ENCODE measurements around the gene PRKG1.

Gene PRKG1

DNA sequence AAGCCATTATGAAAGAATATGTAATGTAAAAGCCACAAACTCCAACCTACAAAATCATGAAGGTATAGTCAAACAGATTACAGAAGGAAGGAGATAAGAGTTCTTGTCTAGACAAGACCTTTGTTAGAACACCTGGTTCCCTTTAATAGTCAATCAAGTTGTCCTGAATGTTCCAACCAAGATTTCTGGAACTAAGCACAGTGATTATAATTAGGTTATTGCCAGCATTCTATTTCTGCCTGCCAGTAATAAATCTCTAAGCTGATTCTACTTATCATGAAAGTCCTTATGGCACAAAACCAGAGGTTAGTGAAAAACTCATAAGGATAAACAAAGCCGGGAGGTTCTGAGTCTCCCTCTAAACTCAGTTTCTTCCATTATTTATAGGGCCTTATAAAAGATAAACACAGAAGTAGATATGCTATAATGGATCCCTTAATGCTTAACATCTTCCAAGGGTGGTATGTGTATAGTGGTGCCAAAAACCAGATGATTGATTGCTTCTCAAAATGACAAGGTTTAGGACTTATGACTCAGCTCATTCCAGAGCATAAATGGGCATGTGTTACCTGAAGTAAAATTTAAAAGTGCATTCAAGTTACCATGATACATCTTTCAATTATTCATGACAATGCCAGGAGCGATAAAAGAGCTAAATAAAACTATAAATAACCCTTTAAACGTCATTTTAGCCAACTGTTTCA, 387.9 kb downstream of the PRKG1 start:
- WGBS (ENCODE audit: extremely low coverage, insufficient coverage, insufficient read length): no CpG with 5 or more reads among the region's 3 CpGs
- no peaks in the 10 kb centered on the region for H3K79me2 ChIP-seq (ENCODE audit: control insufficient read depth, insufficient read depth, low read length, poor library complexity)

DNA sequence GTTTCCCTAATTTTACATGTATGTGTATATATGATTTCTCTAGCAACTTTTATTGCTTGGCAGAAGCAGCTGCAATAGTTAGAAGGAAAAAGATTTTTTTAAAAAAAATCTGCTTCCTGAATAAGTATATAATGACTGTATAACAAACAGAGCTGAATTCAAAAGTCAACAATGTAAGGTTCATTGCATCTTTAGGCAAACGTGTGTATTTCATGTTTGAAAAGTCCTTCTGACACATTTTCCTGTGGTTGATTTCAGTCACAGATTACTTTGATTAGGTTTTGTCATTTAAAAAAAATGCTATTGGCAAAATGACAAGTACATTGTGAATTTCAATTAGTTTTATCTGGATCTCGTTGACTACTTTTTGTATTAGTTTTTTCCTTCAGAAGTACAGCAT, 394.1 kb downstream of the PRKG1 start:
- no peak overlapping the region for H2AFZ ChIP-seq (ENCODE audit: insufficient read depth, low read length, poor library complexity)
- no peaks in the 10 kb centered on the region for H3K79me2 ChIP-seq (ENCODE audit: control insufficient read depth, insufficient read depth, low read length, poor library complexity)
- H4K8ac ChIP-seq (ENCODE audit: low read depth, low read length): no peak overlapping the region
- no peak overlapping the region for H3K4ac ChIP-seq (ENCODE audit: low read depth, low read length)
- no peaks in the 10 kb centered on the region for H3K27me3 ChIP-seq (ENCODE audit: insufficient read depth, low read length)
- H3K4me2 ChIP-seq (ENCODE audit: low read length): no peak overlapping the region
- H2BK5ac ChIP-seq (ENCODE audit: low read depth, low read length, poor library complexity): no peak overlapping the region
- no peak overlapping the region for H3K27ac ChIP-seq (ENCODE audit: low read depth, low read length)
- H3K4me3 ChIP-seq (ENCODE audit: low read depth, low read length): no peak overlapping the region
- no peak overlapping the region for H4K12ac ChIP-seq (ENCODE audit: low read depth, low read length)
- no peaks in the 10 kb centered on the region for H3K4me1 ChIP-seq (ENCODE audit: control insufficient read depth in 1 of 2, insufficient read depth in 2 of 2, low read length in 2 of 2)
- no peak overlapping the region for H3K9ac ChIP-seq (ENCODE audit: low read length)
- no peak overlapping the region for H3K23ac ChIP-seq (ENCODE audit: low read length)
- no peak overlapping the region for H4K91ac ChIP-seq (ENCODE audit: low read depth, low read length)
- H2AK5ac ChIP-seq (ENCODE audit: low read length): no peak overlapping the region
- no peak overlapping the region for H2BK12ac ChIP-seq (ENCODE audit: low read length)
- no peaks in the 10 kb centered on the region for H3K9me3 ChIP-seq (ENCODE audit: insufficient read depth, low read depth, low read length)
- no peak overlapping the region for H3K18ac ChIP-seq (ENCODE audit: low read length)
- WGBS (ENCODE audit: extremely low coverage, insufficient coverage, insufficient read length): no CpG with 5 or more reads among the region's 2 CpGs
- H3K36me3 ChIP-seq (ENCODE audit: control insufficient read depth in 1 of 2, insufficient read depth in 2 of 2, low read length in 2 of 2): no peaks in the 10 kb centered on the region
- no peak overlapping the region for H2BK120ac ChIP-seq (ENCODE audit: insufficient read depth, low read length, poor library complexity)
- no peaks in the 10 kb centered on the region for H3K79me1 ChIP-seq (ENCODE audit: low read length)
- H3K14ac ChIP-seq (ENCODE audit: low read length): no peak overlapping the region
- no peak for DNase-seq

More for the DNA sequence above, 387.9 kb downstream of the PRKG1 start:
- H4K91ac ChIP-seq (ENCODE audit: low read depth, low read length): no peak overlapping the region
- no peak for DNase-seq
- H3K27me3 ChIP-seq (ENCODE audit: insufficient read depth, low read length): no peaks in the 10 kb centered on the region
- H3K14ac ChIP-seq (ENCODE audit: low read length): no peak overlapping the region
- no peak overlapping the region for H3K4ac ChIP-seq (ENCODE audit: low read depth, low read length)
- H3K79me1 ChIP-seq (ENCODE audit: low read length): no peaks in the 10 kb centered on the region
- no peaks in the 10 kb centered on the region for H3K4me1 ChIP-seq (ENCODE audit: control insufficient read depth in 1 of 2, insufficient read depth in 2 of 2, low read length in 2 of 2)
- H3K9ac ChIP-seq (ENCODE audit: low read length): no peak overlapping the region
- H4K12ac ChIP-seq (ENCODE audit: low read depth, low read length): no peak overlapping the region
- H3K18ac ChIP-seq (ENCODE audit: low read length): no peak overlapping the region
- H2AK5ac ChIP-seq (ENCODE audit: low read length): no peak overlapping the region
- H3K27ac ChIP-seq (ENCODE audit: low read depth, low read length): no peak overlapping the region
- no peaks in the 10 kb centered on the region for H3K36me3 ChIP-seq (ENCODE audit: control insufficient read depth in 1 of 2, insufficient read depth in 2 of 2, low read length in 2 of 2)
- H3K23ac ChIP-seq (ENCODE audit: low read length): no peak overlapping the region
- no peak overlapping the region for H4K8ac ChIP-seq (ENCODE audit: low read depth, low read length)
- H3K4me2 ChIP-seq (ENCODE audit: low read length): no peak overlapping the region
- H3K9me3 ChIP-seq (ENCODE audit: insufficient read depth, low read depth, low read length): no peaks in the 10 kb centered on the region
- H2AFZ ChIP-seq (ENCODE audit: insufficient read depth, low read length, poor library complexity): no peak overlapping the region
- no peak overlapping the region for H3K4me3 ChIP-seq (ENCODE audit: low read depth, low read length)
- no peak overlapping the region for H2BK5ac ChIP-seq (ENCODE audit: low read depth, low read length, poor library complexity)
- no peak overlapping the region for H2BK12ac ChIP-seq (ENCODE audit: low read length)
- no peak overlapping the region for H2BK120ac ChIP-seq (ENCODE audit: insufficient read depth, low read length, poor library complexity)

DNA sequence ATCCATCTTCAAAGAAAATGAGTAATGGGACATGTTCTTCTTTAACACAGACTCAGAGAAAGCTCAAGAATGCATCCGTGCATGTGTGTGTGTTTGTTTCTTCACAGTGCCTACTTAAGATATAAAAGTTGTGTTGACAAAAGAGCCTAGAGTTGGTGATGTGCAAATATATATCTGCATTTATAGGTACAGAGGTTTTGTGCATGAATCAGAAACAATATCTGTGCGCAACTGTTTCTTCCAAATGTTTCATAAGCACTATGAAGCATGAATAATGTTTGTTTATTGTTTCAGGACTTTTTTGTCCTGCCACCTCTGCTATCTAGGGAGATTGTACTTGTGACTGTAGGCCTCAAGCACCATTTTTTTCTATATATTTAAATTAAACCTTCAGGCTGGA, 395.4 kb downstream of the PRKG1 start:
- Histone ChIP-seq H3K4me1 (ENCODE audit: control insufficient read depth in 1 of 2, insufficient read depth in 2 of 2, low read length in 2 of 2) (no peaks in the 10 kb centered on the region), H4K91ac (ENCODE audit: low read depth, low read length) (no peak overlapping the region), H3K27me3 (ENCODE audit: insufficient read depth, low read length) (no peaks in the 10 kb centered on the region), H3K4me2 (ENCODE audit: low read length) (no peak overlapping the region), H2AK5ac (ENCODE audit: low read length) (no peak overlapping the region), H2AFZ (ENCODE audit: insufficient read depth, low read length, poor library complexity) (no peak overlapping the region), H3K36me3 (ENCODE audit: control insufficient read depth in 1 of 2, insufficient read depth in 2 of 2, low read length in 2 of 2) (no peaks in the 10 kb centered on the region), H3K79me1 (ENCODE audit: low read length) (no peaks in the 10 kb centered on the region), H3K14ac (ENCODE audit: low read length) (no peak overlapping the region), H3K79me2 (ENCODE audit: control insufficient read depth, insufficient read depth, low read length, poor library complexity) (no peaks in the 10 kb centered on the region), H2BK12ac (ENCODE audit: low read length) (no peak overlapping the region), H3K9me3 (ENCODE audit: insufficient read depth, low read depth, low read length) (no peaks in the 10 kb centered on the region), H3K4me3 (ENCODE audit: low read depth, low read length) (no peak overlapping the region), H3K23ac (ENCODE audit: low read length) (no peak overlapping the region), H2BK120ac (ENCODE audit: insufficient read depth, low read length, poor library complexity) (no peak overlapping the region), H3K18ac (ENCODE audit: low read length) (no peak overlapping the region), H3K27ac (ENCODE audit: low read depth, low read length) (no peak overlapping the region), H3K9ac (ENCODE audit: low read length) (no peak overlapping the region), H4K8ac (ENCODE audit: low read depth, low read length) (no peak overlapping the region), H3K4ac (ENCODE audit: low read depth, low read length) (no peak overlapping the region), H4K12ac (ENCODE audit: low read depth, low read length) (no peak overlapping the region), H2BK5ac (ENCODE audit: low read depth, low read length, poor library complexity) (no peak overlapping the region)
- DNase-seq: no peak
- WGBS (ENCODE audit: extremely low coverage, insufficient coverage, insufficient read length): no CpG with 5 or more reads among the region's 2 CpGs

- Histone ChIP-seq H4K91ac (ENCODE audit: low read depth, low read length) (no peak overlapping the region), H2BK120ac (ENCODE audit: insufficient read depth, low read length, poor library complexity) (no peak overlapping the region), H3K27ac (ENCODE audit: low read depth, low read length) (no peak overlapping the region), H2BK5ac (ENCODE audit: low read depth, low read length, poor library complexity) (no peak overlapping the region), H4K12ac (ENCODE audit: low read depth, low read length) (no peak overlapping the region), H3K14ac (ENCODE audit: low read length) (no peak overlapping the region), H3K4ac (ENCODE audit: low read depth, low read length) (no peak overlapping the region), H3K18ac (ENCODE audit: low read length) (no peak overlapping the region), H3K79me1 (ENCODE audit: low read length) (no peaks in the 10 kb centered on the region), H3K27me3 (ENCODE audit: insufficient read depth, low read length) (no peaks in the 10 kb centered on the region), H3K9ac (ENCODE audit: low read length) (no peak overlapping the region), H2AK5ac (ENCODE audit: low read length) (no peak overlapping the region), H2BK12ac (ENCODE audit: low read length) (no peak overlapping the region), H3K9me3 (ENCODE audit: insufficient read depth, low read depth, low read length) (no peaks in the 10 kb centered on the region), H3K4me1 (ENCODE audit: control insufficient read depth in 1 of 2, insufficient read depth in 2 of 2, low read length in 2 of 2) (no peaks in the 10 kb centered on the region), H3K79me2 (ENCODE audit: control insufficient read depth, insufficient read depth, low read length, poor library complexity) (no peaks in the 10 kb centered on the region), H4K8ac (ENCODE audit: low read depth, low read length) (no peak overlapping the region), H2AFZ (ENCODE audit: insufficient read depth, low read length, poor library complexity) (no peak overlapping the region), H3K23ac (ENCODE audit: low read length) (no peak overlapping the region), H3K36me3 (ENCODE audit: control insufficient read depth in 1 of 2, insufficient read depth in 2 of 2, low read length in 2 of 2) (no peaks in the 10 kb centered on the region), H3K4me2 (ENCODE audit: low read length) (no peak overlapping the region), H3K4me3 (ENCODE audit: low read depth, low read length) (no peak overlapping the region)
- WGBS (ENCODE audit: extremely low coverage, insufficient coverage, insufficient read length): no CpG with 5 or more reads among the region's 4 CpGs
- DNase-seq: no peak
These were observed 397.0 kb downstream of the PRKG1 start for GRCh38 chr10:51471271-51471670.

All from trophoblast cell (in vitro differentiated cells and primary cell).